KMS-11 (cell line): ENCODE measurements around the gene RASA3.

Experiments used
- H2AFZ ChIP-seq: fragments of 200-600 bp; sonication (generic); 2 replicates; pipeline ENCODE4 v1.6.1; 2016; ENCODE audit warnings: antibody characterized with exemption, mixed run types, low read depth
- H3K27ac ChIP-seq: fragments of 200-600 bp; sonication (generic); 2 replicates; pipeline ENCODE4 v1.6.1; 2016; ENCODE audit warnings: mild to moderate bottlenecking, mixed run types
- H3K27me3 ChIP-seq: fragments of 200-600 bp; sonication (generic); 2 replicates; pipeline ENCODE4 v1.6.1; 2017; ENCODE audit warnings: mild to moderate bottlenecking, low read depth, mixed run types, moderate library complexity; ENCODE audit not compliant: insufficient read depth
- H3K36me3 ChIP-seq: fragments of 200-600 bp; sonication (generic); 2 replicates; pipeline ENCODE4 v1.6.1; 2017; ENCODE audit warnings: mild to moderate bottlenecking, mixed run types; ENCODE audit not compliant: insufficient read depth
- H3K4me1 ChIP-seq: fragments of 200-600 bp; sonication (generic); 2 replicates; pipeline ENCODE4 v1.6.1; 2016; ENCODE audit warnings: mild to moderate bottlenecking, low read depth, mixed run types; ENCODE audit not compliant: poor library complexity, severe bottlenecking
- H3K4me2 ChIP-seq: fragments of 200-600 bp; sonication (generic); 2 replicates; pipeline ENCODE4 v1.7.0; 2016; ENCODE audit warnings: mild to moderate bottlenecking, mixed run types
- H3K4me3 ChIP-seq: fragments of 200-600 bp; sonication (generic); IDR thresholded peaks from 2 replicates; pipeline ENCODE4 v1.6.1; 2017; ENCODE audit warnings: low read depth, low read length, mixed read lengths; ENCODE audit not compliant: insufficient read depth
- H3K79me2 ChIP-seq: fragments of 200-600 bp; sonication (generic); 2 replicates; pipeline ENCODE4 v1.6.1; 2016; ENCODE audit warnings: low read depth, mixed run types; ENCODE audit not compliant: insufficient read depth
- H3K9ac ChIP-seq: fragments of 200-600 bp; sonication (generic); 2 replicates; pipeline ENCODE4 v1.6.1; 2016; ENCODE audit warnings: mild to moderate bottlenecking, mixed run types
- H4K20me1 ChIP-seq: fragments of 200-600 bp; sonication (generic); 2 replicates; pipeline ENCODE4 v1.6.1; 2016; ENCODE audit warnings: mild to moderate bottlenecking, mixed run types; ENCODE audit not compliant: insufficient read depth
- CTCF ChIP-seq: fragments of 200-600 bp; sonication (generic); conservative IDR thresholded peaks from 2 replicates; pipeline ENCODE4 v1.6.1; 2017; ENCODE audit warnings: low read depth, mild to moderate bottlenecking, antibody characterized with exemption, low read length, moderate library complexity, mixed read lengths

Gene RASA3

GRCh38 chr13:114157869-114158495 lies 25.6 kb upstream of the RASA3 start:
- no peak overlapping the region for H3K9ac ChIP-seq
- H3K4me2 ChIP-seq = no peak overlapping the region
- H3K4me1 ChIP-seq = no peaks in the 10 kb centered on the region
- no peak overlapping the region for H2AFZ ChIP-seq
- no peak overlapping the region for H3K27ac ChIP-seq
- no peaks in the 10 kb centered on the region for H4K20me1 ChIP-seq
- TF ChIP-seq CTCF = no peak
- no peak overlapping the region for H3K4me3 ChIP-seq
- H3K79me2 ChIP-seq = no peaks in the 10 kb centered on the region
- no peaks in the 10 kb centered on the region for H3K27me3 ChIP-seq
- no peaks in the 10 kb centered on the region for H3K36me3 ChIP-seq

GRCh38 chr13:114155926-114156883 lies 23.8 kb upstream of the RASA3 start:
- TF ChIP-seq CTCF = no peak
- H3K27ac ChIP-seq = no peak overlapping the region
- peak overlapping the region; percentile 57; the same call in 1 of the 2 replicates for H2AFZ ChIP-seq
- no peaks in the 10 kb centered on the region for H3K4me1 ChIP-seq
- H3K36me3 ChIP-seq = no peaks in the 10 kb centered on the region
- H3K79me2 ChIP-seq = no peaks in the 10 kb centered on the region
- no peaks in the 10 kb centered on the region for H4K20me1 ChIP-seq
- no peaks in the 10 kb centered on the region for H3K27me3 ChIP-seq
- H3K4me2 ChIP-seq = peak overlapping the region; percentile 54; the same call in 1 of the 2 replicates
- H3K4me3 ChIP-seq = no peak overlapping the region
- no peak overlapping the region; the same call in 1 of the 2 replicates for H3K9ac ChIP-seq

- Histone ChIP-seq H3K79me2 (no peaks in the 10 kb centered on the region), H4K20me1 (no peaks in the 10 kb centered on the region), H3K27ac (no peak overlapping the region), H3K4me1 (peaks cover under 1% of the 10 kb centered on the region), H3K27me3 (no peaks in the 10 kb centered on the region), H3K36me3 (no peaks in the 10 kb centered on the region), H3K4me3 (no peak overlapping the region), H3K4me2 (no peak overlapping the region), H3K9ac (no peak overlapping the region), H2AFZ (no peak overlapping the region)
- TF ChIP-seq CTCF = no peak
Measured at GRCh38 chr13:114155320-114155719, 22.9 kb upstream of the RASA3 start.

- H3K79me2 ChIP-seq = no peaks in the 10 kb centered on the region
- no peak overlapping the region for H3K27ac ChIP-seq
- no peak overlapping the region for H3K9ac ChIP-seq
- no peaks in the 10 kb centered on the region for H3K27me3 ChIP-seq
- H4K20me1 ChIP-seq = no peaks in the 10 kb centered on the region
- H3K36me3 ChIP-seq = no peaks in the 10 kb centered on the region
- TF ChIP-seq CTCF = no peak
- peaks cover 9% of the 10 kb centered on the region for H3K4me1 ChIP-seq
- H3K4me3 ChIP-seq = no peak overlapping the region
- H2AFZ ChIP-seq = no peak overlapping the region
- no peak overlapping the region for H3K4me2 ChIP-seq
Measured at GRCh38 chr13:114154476-114154875, 22.1 kb upstream of the RASA3 start.
